OCI-LY3 (cell line): ENCODE measurements around the gene MXD3.

ENCODE experiments used
- H2AFZ ChIP-seq: fragments of 200-600, 300-600 bp; shearing (Covaris generic); 2 replicates; pipeline ENCODE4 v1.6.0; 2014; ENCODE audit warnings: antibody characterized with exemption, low read depth, low read length
- H3K27ac ChIP-seq: fragments of 200-600, 300-600 bp; sonication (generic); 2 replicates; pipeline ENCODE4 v1.5.1; 2014; ENCODE audit warnings: mild to moderate bottlenecking, low read length, moderate library complexity, mixed read lengths
- H3K27me3 ChIP-seq: fragments of 200-600, 300-600 bp; sonication (generic); 2 replicates; pipeline ENCODE4 v1.6.1; 2014; ENCODE audit warnings: low read depth, low read length, mixed read lengths
- H3K36me3 ChIP-seq: fragments of 200-600, 300-600 bp; sonication (generic); replicated peaks from 2 replicates; pipeline ENCODE3; 2014; ENCODE audit warnings: low read depth, low read length, mixed read lengths
- H3K4me1 ChIP-seq: fragments of 300-600, 200-600 bp; sonication (generic); 2 replicates; pipeline ENCODE4 v1.6.1; 2014; ENCODE audit warnings: low read length, mixed read lengths
- H3K4me2 ChIP-seq: fragments of 200-600, 300-600 bp; sonication (generic); 2 replicates; pipeline ENCODE4 v1.6.1; 2014; ENCODE audit warnings: low read length, mixed read lengths
- H3K4me3 ChIP-seq: fragments of 300-600, 200-600 bp; sonication (generic); 2 replicates; pipeline ENCODE4 v1.5.1; 2014; ENCODE audit warnings: antibody characterized with exemption, mild to moderate bottlenecking, low read length, moderate library complexity
- H3K79me2 ChIP-seq: fragments of 300-600, 200-600 bp; shearing (Covaris generic); 2 replicates; pipeline ENCODE4 v1.6.1; 2014; ENCODE audit warnings: mild to moderate bottlenecking, low read length, mixed read lengths
- H3K9ac ChIP-seq: fragments of 300-600, 200-600 bp; shearing (Covaris generic); 2 replicates; pipeline ENCODE4 v1.6.0; 2014; ENCODE audit warnings: mild to moderate bottlenecking, low read length, moderate library complexity
- H3K9me3 ChIP-seq: fragments of 200-600, 300-600 bp; shearing (Covaris generic); 2 replicates; pipeline ENCODE4 v1.6.1; 2014; ENCODE audit warnings: low read length, mixed read lengths; ENCODE audit not compliant: insufficient read depth
- H4K20me1 ChIP-seq: fragments of 200-600, 300-600 bp; sonication (generic); 2 replicates; pipeline ENCODE4 v1.6.1; 2016; ENCODE audit warnings: low read length, mixed read lengths; ENCODE audit not compliant: insufficient read depth
- CTCF ChIP-seq: fragments of 200-600, 300-600 bp; sonication (generic); IDR thresholded peaks from 2 replicates; pipeline ENCODE4 v1.5.1; 2014; ENCODE audit warnings: antibody characterized with exemption, low read length, low read depth
- EZH2phosphoT487 ChIP-seq: fragments of 200-600 bp; shearing (Covaris generic); IDR thresholded peaks from 2 replicates; pipeline ENCODE4 v1.6.1; 2018; ENCODE audit warnings: antibody characterized with exemption, mixed run types, low read depth

Gene MXD3

GRCh38 chr5:177275883-177276282 lies 35.8 kb downstream of the MXD3 start:
- Histone ChIP-seq H3K27ac (no peak overlapping the region), H3K79me2 (no peaks in the 10 kb centered on the region), H3K27me3 (no peaks in the 10 kb centered on the region), H3K4me2 (no peak overlapping the region), H4K20me1 (no peaks in the 10 kb centered on the region), H3K4me1 (no peaks in the 10 kb centered on the region), H3K36me3 (peaks cover 50% of the 10 kb centered on the region), H3K4me3 (no peak overlapping the region), H3K9ac (no peak overlapping the region), H3K9me3 (no peaks in the 10 kb centered on the region), H2AFZ (no peak overlapping the region)
- TF ChIP-seq CTCF (no peak), EZH2phosphoT487 (no peak)

GRCh38 chr5:177271113-177271512 lies 40.6 kb downstream of the MXD3 start:
- Histone ChIP-seq H3K27me3 (no peaks in the 10 kb centered on the region), H4K20me1 (no peaks in the 10 kb centered on the region), H3K4me3 (no peak overlapping the region), H3K79me2 (no peaks in the 10 kb centered on the region), H2AFZ (no peak overlapping the region), H3K4me1 (no peaks in the 10 kb centered on the region), H3K9me3 (no peaks in the 10 kb centered on the region), H3K36me3 (peaks cover 47% of the 10 kb centered on the region), H3K27ac (no peak overlapping the region), H3K9ac (no peak overlapping the region), H3K4me2 (no peak overlapping the region)
- TF ChIP-seq CTCF = no peak
- TF ChIP-seq EZH2phosphoT487 = no peak

GRCh38 chr5:177270653-177271052 lies 41.0 kb downstream of the MXD3 start:
- no peak overlapping the region for H3K4me3 ChIP-seq
- no peak overlapping the region for H2AFZ ChIP-seq
- no peaks in the 10 kb centered on the region for H3K4me1 ChIP-seq
- no peaks in the 10 kb centered on the region for H4K20me1 ChIP-seq
- no peaks in the 10 kb centered on the region for H3K9me3 ChIP-seq
- H3K4me2 ChIP-seq = no peak overlapping the region
- no peak overlapping the region for H3K9ac ChIP-seq
- TF ChIP-seq CTCF (no peak), EZH2phosphoT487 (no peak)
- H3K36me3 ChIP-seq = peaks cover 48% of the 10 kb centered on the region
- no peaks in the 10 kb centered on the region for H3K79me2 ChIP-seq
- H3K27ac ChIP-seq = no peak overlapping the region
- H3K27me3 ChIP-seq = no peaks in the 10 kb centered on the region

- Histone ChIP-seq H3K9me3 (no peaks in the 10 kb centered on the region), H4K20me1 (no peaks in the 10 kb centered on the region), H3K9ac (no peak overlapping the region), H3K79me2 (no peaks in the 10 kb centered on the region), H3K36me3 (peaks cover 48% of the 10 kb centered on the region), H3K27ac (no peak overlapping the region), H3K4me3 (no peak overlapping the region), H2AFZ (no peak overlapping the region), H3K4me2 (no peak overlapping the region), H3K27me3 (no peaks in the 10 kb centered on the region), H3K4me1 (no peaks in the 10 kb centered on the region)
- TF ChIP-seq CTCF = no peak
- no peak for TF ChIP-seq EZH2phosphoT487
These were observed 41.7 kb downstream of the MXD3 start for GRCh38 chr5:177269976-177270375.
